Limb (tissue), 2 donors: ENCODE results near the gene MT1X.
"Not testable (repeated sequence)": the region's sequence is repeated elsewhere in the genome, so short reads cannot be mapped to it uniquely, and the experiment has no call there.

Experiments
- DNase-seq, 2 donors: peaks; one replicate each; pipeline ENCODE4 v3.0.0-alpha.2; 2016; ENCODE audit errors: extremely low spot score in 2 of 2

Gene MT1X

DNA sequence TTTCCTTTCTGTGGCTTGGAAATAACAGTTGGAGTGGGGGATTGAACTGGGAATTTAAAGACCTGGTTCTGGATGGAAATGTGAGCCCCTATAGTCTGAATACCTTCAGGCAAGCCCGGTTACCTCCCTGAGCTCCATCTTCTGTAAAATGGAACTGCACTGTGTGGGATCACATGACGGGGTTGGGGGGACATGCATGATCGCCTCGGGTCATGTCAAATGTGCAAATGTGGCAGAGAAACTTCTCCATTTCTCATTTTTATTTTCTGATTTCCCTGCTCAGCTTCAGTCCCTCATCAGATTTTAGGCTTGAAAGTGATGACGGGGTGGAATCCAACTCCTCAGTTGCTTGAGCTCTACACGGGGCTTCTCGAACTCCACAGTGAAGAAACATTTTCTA, 29.1 kb upstream of the MT1X start:
- no peak for DNase-seq

DNA sequence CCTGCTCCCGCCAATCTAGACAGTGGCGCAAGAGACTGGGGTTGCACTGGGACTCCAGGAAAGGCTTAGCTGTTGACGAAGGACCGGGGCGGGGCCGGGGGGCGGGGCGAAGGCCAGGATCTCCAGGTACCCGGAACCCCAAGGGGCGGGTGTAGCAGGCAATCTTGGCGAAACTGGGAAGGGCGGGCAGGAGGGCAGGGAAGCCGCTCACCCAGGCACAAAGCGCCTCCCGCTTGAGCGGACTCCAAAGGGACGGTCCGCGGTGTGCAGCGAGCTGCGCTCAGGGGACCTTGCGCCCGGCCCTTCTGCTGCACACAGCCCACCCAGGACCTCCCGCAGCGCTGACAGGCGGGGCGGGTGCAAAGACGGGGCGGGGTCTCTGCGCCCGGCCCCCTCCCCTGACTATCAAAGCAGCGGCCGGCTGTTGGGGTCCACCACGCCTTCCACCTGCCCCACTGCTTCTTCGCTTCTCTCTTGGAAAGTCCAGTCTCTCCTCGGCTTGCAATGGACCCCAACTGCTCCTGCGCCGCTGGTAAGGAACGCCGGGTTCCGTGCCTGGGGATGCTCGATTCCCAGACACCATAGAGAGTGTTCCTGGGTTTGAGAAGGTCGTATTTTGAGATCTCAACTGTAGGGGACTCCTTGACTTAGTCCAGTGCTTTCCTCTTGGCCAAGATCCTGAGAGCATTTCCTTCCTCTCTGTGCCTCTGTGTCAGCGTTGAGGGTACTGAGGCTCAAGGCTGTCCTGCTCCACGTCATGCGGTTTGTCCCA, 24.5 kb upstream of the MT1X start, which contains the start of gene MT1F:
TSS of gene MT1F (plus strand) at position 405 of the 772 bp plus-strand sequence. CDS start at position 505, 100 bp downstream.
- DNase-seq, result peak; percentile 21 to 52

GRCh38 chr16:56658327-56658875, 23.9 kb upstream of the MT1X start:
- no peak for DNase-seq

GRCh38 chr16:56662357-56663354, 19.6 kb upstream of the MT1X start:
- no peak for DNase-seq

GRCh38 chr16:56664506-56664905, 17.8 kb upstream of the MT1X start:
- DNase-seq, result no peak

DNA sequence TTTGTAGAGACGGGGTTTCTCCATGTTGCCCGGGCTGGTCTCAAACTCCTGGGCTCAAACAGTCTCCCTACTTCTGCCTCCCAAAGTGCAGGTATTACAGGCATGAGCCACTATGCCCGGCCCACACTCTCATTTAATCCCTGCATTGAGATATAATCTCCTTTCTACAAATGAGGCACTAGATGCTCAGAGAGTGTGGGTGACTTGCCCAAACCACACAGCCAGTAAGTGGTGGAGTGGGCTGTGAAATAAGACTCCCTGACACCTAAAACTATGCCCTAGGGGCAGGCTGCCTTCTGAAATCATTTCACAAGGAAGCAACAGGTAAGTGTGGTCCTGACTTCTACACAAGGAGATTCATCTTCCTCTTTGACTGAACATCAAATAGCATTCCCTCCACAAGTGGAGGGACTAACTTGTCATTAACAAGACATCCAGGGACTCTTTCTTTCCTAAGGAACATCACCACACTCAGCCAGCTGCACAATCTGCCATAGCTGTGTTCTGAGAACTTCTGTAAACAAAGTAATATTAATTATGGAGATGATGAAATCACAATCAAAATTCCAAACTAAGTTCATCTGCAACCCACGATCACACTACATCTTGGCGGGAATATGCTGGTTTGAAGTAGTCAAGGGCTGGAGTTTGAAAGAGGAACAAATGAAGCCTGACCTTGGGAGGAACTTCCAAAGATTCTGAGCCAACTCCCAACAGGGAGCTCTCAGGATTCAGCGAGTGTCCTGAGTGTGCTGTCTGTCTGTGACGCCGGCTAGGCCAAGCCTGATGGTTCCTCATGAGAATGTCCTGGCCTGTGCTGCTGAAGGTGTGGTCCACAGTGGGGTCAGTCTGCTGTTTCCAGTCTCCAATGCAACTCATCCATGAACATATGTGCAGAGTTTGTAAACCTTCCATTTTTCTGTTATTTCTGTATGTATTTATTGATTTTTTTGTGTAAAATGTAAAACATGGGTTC, 16.7 kb upstream of the MT1X start:
- DNase-seq, result not testable (repeated sequence)

- DNase-seq, result no peak
Observed at GRCh38 chr16:56667581-56668571, 14.4 kb upstream of the MT1X start, which contains the start of gene MT1G. MT1G (minus strand) TSS chr16:56668065; CDS start chr16:56667993, 72 bp downstream.

- DNase-seq, result no peak
Observed at GRCh38 chr16:56669005-56669839, 13.0 kb upstream of the MT1X start, which contains the start of gene MT1H. MT1H (plus strand) TSS chr16:56669814; CDS start chr16:56669885, 71 bp downstream.

DNA sequence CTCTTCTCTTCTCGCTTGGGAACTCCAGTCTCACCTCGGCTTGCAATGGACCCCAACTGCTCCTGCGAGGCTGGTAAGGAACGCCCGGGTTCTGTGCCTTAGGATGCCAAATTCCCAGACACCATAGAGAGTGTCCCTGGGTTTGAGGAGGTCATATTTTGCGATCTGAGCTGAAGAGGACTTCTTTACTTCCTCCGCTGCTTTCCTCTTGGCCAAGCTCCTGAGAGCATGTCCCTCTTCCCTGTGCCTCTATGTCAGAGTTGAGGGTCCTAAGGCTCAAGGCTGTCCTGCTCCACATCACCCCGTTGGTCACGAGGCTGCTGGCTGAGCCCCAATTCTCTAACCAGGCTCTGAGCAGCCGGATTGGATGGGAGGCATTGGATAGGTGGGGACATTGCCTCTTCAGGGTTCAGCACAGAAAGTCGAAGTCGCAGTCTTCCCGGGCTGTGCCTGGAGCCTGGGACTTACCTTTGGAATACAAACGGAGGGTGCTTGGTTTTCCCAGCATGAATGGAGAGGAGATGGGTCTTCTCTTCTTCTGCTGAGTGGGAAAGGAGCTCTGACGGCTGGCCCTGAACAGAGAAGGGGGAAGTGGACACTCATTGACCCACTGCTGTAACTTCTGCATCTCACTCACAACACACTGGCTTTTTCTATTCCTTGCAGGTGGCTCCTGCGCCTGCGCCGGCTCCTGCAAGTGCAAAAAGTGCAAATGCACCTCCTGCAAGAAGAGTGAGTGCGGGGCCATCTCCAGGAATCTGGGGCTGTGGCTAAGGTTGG, 12.2 kb upstream of the MT1X start:
- no peak for DNase-seq

DNA sequence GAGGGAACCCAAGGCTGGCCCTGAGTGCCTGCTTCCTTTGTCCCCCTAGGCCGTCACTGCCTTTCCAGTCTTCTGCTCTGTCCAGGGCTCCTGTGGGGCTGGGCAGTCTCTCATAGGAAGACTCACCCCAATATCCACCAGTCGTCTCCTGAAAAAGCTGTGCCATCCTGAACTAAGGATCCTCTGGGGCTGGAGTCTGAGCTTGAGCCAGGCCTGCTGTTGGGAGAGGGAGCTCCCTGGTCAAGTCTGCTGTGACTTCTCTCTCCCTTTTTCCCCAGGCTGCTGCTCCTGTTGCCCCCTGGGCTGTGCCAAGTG, 11.7 kb upstream of the MT1X start:
- no peak for DNase-seq

DNA sequence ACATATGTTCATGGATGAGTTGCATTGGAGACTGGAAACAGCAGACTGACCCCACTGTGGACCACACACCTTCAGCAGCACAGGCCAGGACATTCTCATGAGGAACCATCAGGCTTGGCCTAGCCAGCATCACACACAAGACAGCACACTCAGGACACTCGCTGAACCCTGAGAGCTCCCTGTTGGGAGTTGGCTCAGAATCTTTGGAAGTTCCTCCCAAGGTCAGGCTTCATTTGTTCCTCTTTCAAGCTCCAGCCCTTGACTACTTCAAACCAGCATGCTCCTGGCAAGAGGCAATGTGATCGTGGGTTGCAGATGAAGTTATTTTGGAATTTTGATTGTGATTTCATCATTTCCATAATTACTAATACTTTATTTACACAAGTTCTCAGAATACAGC, 10.6 kb upstream of the MT1X start:
- not testable (repeated sequence) for DNase-seq

GRCh38 chr16:56672171-56672570, 10.1 kb upstream of the MT1X start:
- not testable (repeated sequence) for DNase-seq

DNA sequence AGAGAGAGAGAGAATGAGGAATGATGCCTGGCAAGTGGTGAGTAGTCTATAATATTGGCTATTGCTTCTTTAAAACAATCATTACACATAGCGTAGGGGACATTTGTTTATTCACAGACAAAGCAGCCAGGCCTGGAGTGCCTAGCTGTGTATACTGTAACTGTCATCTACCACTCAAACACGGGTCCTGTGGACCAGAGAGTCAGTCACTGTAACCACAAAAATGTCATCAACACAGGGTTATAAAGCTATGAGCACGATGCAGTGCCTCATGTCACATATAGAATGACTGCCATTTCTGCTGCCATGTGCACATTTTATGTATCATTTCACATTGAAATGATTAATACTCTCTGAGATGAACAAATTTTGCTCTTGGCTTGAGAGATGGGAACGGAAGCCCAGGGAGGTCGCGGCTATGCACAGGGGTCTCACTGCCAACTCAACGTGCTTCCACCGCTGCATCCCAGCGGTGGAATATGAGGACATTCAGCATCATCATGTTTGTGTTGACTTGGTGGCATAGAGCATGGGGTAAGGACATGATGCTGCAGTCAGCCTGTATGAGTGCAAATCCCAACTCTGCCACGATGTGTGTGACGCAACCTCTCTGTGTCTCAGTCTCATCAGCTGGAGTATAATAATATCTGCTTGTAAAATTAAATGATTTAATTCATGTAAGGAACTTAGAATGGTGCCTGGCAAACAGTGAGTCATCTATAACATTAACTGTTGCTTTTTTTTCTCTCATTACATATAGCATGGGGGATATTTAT, 9.3 kb upstream of the MT1X start:
- DNase-seq, result no peak

GRCh38 chr16:56673921-56674320, 8.3 kb upstream of the MT1X start:
- DNase-seq, result no peak

DNA sequence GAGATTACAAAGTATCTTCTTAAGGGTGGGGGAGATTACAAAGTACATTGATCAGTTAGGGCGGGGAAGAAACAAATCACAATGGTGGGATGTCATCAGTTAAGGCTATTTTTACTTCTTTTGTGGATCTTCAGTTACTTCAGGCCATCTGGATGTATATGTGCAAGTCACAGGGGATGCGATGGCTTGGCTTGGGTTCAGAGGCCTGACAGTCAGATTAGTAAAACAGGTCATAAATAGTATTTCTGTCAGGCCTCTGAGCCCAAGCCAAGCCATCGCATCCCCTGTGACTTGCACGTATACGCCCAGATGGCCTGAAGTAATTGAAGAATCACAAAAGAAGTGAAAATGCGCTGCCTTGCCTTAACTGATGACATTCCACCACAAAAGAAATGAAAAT, 7.7 kb upstream of the MT1X start:
- DNase-seq, result not testable (repeated sequence)

DNA sequence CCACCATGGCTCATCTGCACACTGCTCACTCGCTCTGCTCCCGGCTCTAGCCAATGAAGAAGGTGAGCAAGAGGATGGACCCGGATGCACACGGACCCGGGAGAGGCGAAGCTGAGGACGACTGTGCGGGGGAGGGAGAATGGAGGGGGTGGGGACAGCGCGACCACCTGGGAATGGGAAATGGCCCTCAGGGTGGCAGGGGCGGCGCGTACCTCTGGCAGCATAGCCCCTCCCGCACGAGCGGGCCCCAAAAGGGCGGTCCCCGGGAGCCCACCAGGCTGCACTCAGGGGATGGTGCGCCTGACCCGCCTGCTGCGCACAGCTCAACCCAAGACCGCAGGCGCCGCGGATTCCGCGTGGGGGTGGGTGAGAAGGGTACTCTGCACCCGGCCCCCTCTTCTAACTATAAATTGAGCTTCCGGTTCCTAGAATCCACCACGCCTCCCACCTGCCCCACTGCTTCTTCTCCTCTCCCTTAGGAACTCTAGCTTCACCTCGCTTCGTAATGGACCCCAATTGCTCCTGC, 6.5 kb upstream of the MT1X start:
- DNase-seq, result no peak

GRCh38 chr16:56677474-56677873, 4.8 kb upstream of the MT1X start:
- DNase-seq, result no peak
